Measurements from ENCODE around the gene DFFB. TPM values are rescaled to one million over a fixed set of nuclear protein-coding genes. Genes with fewer than 3 reads are reported as not detected.

Gene DFFB
- polyA plus RNA-seq, 1 donor from 2014 or later: 20.2 TPM

- no peak overlapping the region for H3K4me2 ChIP-seq (ENCODE audit: low read length)
- no peak overlapping the region for H3K27ac ChIP-seq (ENCODE audit: low read length)
- H3K9ac ChIP-seq (ENCODE audit: low read length): no peak overlapping the region
- H3F3A ChIP-seq (ENCODE audit: insufficient read depth, low read length, poor library complexity, severe bottlenecking): no peaks in the 10 kb centered on the region
- H3K27me3 ChIP-seq (ENCODE audit: insufficient read depth, low read depth, low read length): no peaks in the 10 kb centered on the region
- no peaks in the 10 kb centered on the region for H3K9me3 ChIP-seq (ENCODE audit: low read length)
- H3K9me2 ChIP-seq (ENCODE audit: insufficient read depth, low read length): no peaks in the 10 kb centered on the region
- no peak overlapping the region for H3K4me3 ChIP-seq (ENCODE audit: low read length)
- no peaks in the 10 kb centered on the region for H3K36me3 ChIP-seq (ENCODE audit: insufficient read depth, low read length)
- H4K20me1 ChIP-seq (ENCODE audit: insufficient read depth): no peaks in the 10 kb centered on the region
- no peaks in the 10 kb centered on the region for H3K79me2 ChIP-seq (replicated peaks; ENCODE audit: insufficient read depth, low read length)
- H2AFZ ChIP-seq (ENCODE audit: low read depth, low read length): no peak overlapping the region
- TF ChIP-seq EP300 (conservative IDR thresholded peaks at IDR 0.05; ENCODE audit: poor library complexity, severe bottlenecking) (no peak), CTCF (IDR thresholded peaks at IDR 0.05; ENCODE audit: poor library complexity, severe bottlenecking) (no peak), EZH2 (IDR thresholded peaks at IDR 0.05; ENCODE audit: borderline replicate concordance, insufficient read depth, low read length, poor library complexity, severe bottlenecking) (no peak), TAF1 (IDR thresholded peaks at IDR 0.05; ENCODE audit: low read depth) (no peak), POLR2AphosphoS5 (IDR thresholded peaks at IDR 0.05) (no peak), SMC3 (conservative IDR thresholded peaks at IDR 0.05; ENCODE audit: poor library complexity) (no peak), MXI1 (conservative IDR thresholded peaks at IDR 0.05; ENCODE audit: poor library complexity, severe bottlenecking) (no peak), REST (IDR thresholded peaks at IDR 0.05; ENCODE audit: borderline replicate concordance) (no peak), RAD21 (conservative IDR thresholded peaks at IDR 0.05) (no peak)
Observed at GRCh38 chr1:3821447-3821846, 35.8 kb upstream of the DFFB start.

GRCh38 chr1:3821908-3822307, 35.4 kb upstream of the DFFB start:
- Histone ChIP-seq H4K20me1 (ENCODE audit: insufficient read depth) (no peaks in the 10 kb centered on the region), H3K4me2 (ENCODE audit: low read length) (no peak overlapping the region), H3K27ac (ENCODE audit: low read length) (no peak overlapping the region), H3K36me3 (ENCODE audit: insufficient read depth, low read length) (no peaks in the 10 kb centered on the region), H3K9me2 (ENCODE audit: insufficient read depth, low read length) (no peaks in the 10 kb centered on the region), H3K79me2 (replicated peaks; ENCODE audit: insufficient read depth, low read length) (no peaks in the 10 kb centered on the region), H3K9ac (ENCODE audit: low read length) (no peak overlapping the region), H3K4me3 (ENCODE audit: low read length) (no peak overlapping the region), H3K9me3 (ENCODE audit: low read length) (no peaks in the 10 kb centered on the region), H2AFZ (ENCODE audit: low read depth, low read length) (no peak overlapping the region), H3K27me3 (ENCODE audit: insufficient read depth, low read depth, low read length) (no peaks in the 10 kb centered on the region), H3F3A (ENCODE audit: insufficient read depth, low read length, poor library complexity, severe bottlenecking) (no peaks in the 10 kb centered on the region)
- TF ChIP-seq EP300 (conservative IDR thresholded peaks at IDR 0.05; ENCODE audit: poor library complexity, severe bottlenecking): no peak
- no peak for TF ChIP-seq TAF1 (IDR thresholded peaks at IDR 0.05; ENCODE audit: low read depth)
- TF ChIP-seq EZH2 (IDR thresholded peaks at IDR 0.05; ENCODE audit: borderline replicate concordance, insufficient read depth, low read length, poor library complexity, severe bottlenecking): no peak
- TF ChIP-seq REST (IDR thresholded peaks at IDR 0.05; ENCODE audit: borderline replicate concordance): no peak
- no peak for TF ChIP-seq SMC3 (conservative IDR thresholded peaks at IDR 0.05; ENCODE audit: poor library complexity)
- no peak for TF ChIP-seq POLR2AphosphoS5 (IDR thresholded peaks at IDR 0.05)
- no peak for TF ChIP-seq MXI1 (conservative IDR thresholded peaks at IDR 0.05; ENCODE audit: poor library complexity, severe bottlenecking)
- no peak for TF ChIP-seq CTCF (IDR thresholded peaks at IDR 0.05; ENCODE audit: poor library complexity, severe bottlenecking)
- no peak for TF ChIP-seq RAD21 (conservative IDR thresholded peaks at IDR 0.05)

Data from neural cell (in vitro differentiated cells).